Islet precursor cell (in vitro differentiated cells): Measurements from ENCODE around the gene DPP3.

ENCODE experiments used
- DNase-seq: peaks from one replicate; pipeline ENCODE4 v3.0.0-alpha.2; 2018

Gene DPP3

GRCh38 chr11:66488957-66489356 lies 8.7 kb downstream of the DPP3 start:
- DNase-seq: no peak

GRCh38 chr11:66489636-66490035 lies 9.4 kb downstream of the DPP3 start:
- DNase-seq: no peak

- no peak for DNase-seq
These were observed 11.2 kb downstream of the DPP3 start for GRCh38 chr11:66491315-66491935.

GRCh38 chr11:66492161-66492865 lies 12.1 kb downstream of the DPP3 start:
- DNase-seq: no peak

GRCh38 chr11:66493130-66493529 lies 12.9 kb downstream of the DPP3 start:
- DNase-seq: no peak

- DNase-seq: no peak
These were observed 14.2 kb downstream of the DPP3 start for GRCh38 chr11:66494458-66494857.

GRCh38 chr11:66494935-66495334 lies 14.7 kb downstream of the DPP3 start:
- DNase-seq: no peak

- DNase-seq: no peak
These were observed 15.2 kb downstream of the DPP3 start for GRCh38 chr11:66495401-66495854.

- no peak for DNase-seq
These were observed 17.0 kb downstream of the DPP3 start for GRCh38 chr11:66497206-66497605.

GRCh38 chr11:66498506-66498905 lies 18.3 kb downstream of the DPP3 start:
- no peak for DNase-seq

- no peak for DNase-seq
These were observed 25.1 kb downstream of the DPP3 start for GRCh38 chr11:66505276-66505816.

GRCh38 chr11:66509131-66509561 lies 28.9 kb downstream of the DPP3 start:
- no peak for DNase-seq

- DNase-seq: peak; percentile 94
These were observed 30.2 kb downstream of the DPP3 start, which contains the start of gene BBS1 for GRCh38 chr11:66510271-66510989. BBS1 (plus strand) TSS chr11:66510635; CDS start chr11:66510660, 25 bp downstream.

- DNase-seq: no peak
These were observed 30.7 kb downstream of the DPP3 start for GRCh38 chr11:66510990-66511339.

GRCh38 chr11:66523611-66524010 lies 43.4 kb downstream of the DPP3 start:
- DNase-seq: no peak

- DNase-seq: no peak
These were observed 44.2 kb downstream of the DPP3 start for GRCh38 chr11:66524304-66525040.

- DNase-seq: no peak
These were observed 48.8 kb downstream of the DPP3 start for GRCh38 chr11:66529069-66529468.

- no peak for DNase-seq
These were observed 49.4 kb downstream of the DPP3 start for GRCh38 chr11:66529655-66530054.

GRCh38 chr11:66530927-66531709 lies 50.9 kb downstream of the DPP3 start:
- DNase-seq: no peak

GRCh38 chr11:66531841-66532240 lies 51.6 kb downstream of the DPP3 start:
- peak; percentile 44 for DNase-seq

GRCh38 chr11:66532784-66533183 lies 52.5 kb downstream of the DPP3 start:
- DNase-seq: no peak
